Keratinocyte (primary cell): ENCODE results near the gene TACC2. TPM values are rescaled to one million over a fixed set of nuclear protein-coding genes. Genes with fewer than 3 reads are reported as not detected.

ENCODE experiments used
- DNase-seq: peaks from one replicate; pipeline ENCODE4 v3.0.0-alpha.2; 2011; ENCODE audit warnings: low read depth, missing footprints, low spot score
- FAIRE-seq: peaks from 2 replicates; lab custom pipeline; 2011; peaks lifted over from hg19 to GRCh38; lab: Jason Lieb, UNC
- H2AFZ ChIP-seq: 2 replicates; pipeline ENCODE4 v1.6.0; 2012; ENCODE audit warnings: low read length, control low read depth, inconsistent platforms; ENCODE audit not compliant: control insufficient read depth
- H3K27ac ChIP-seq: 2 replicates; pipeline ENCODE4 v1.5.1; 2011; ENCODE audit warnings: low read length; ENCODE audit not compliant: control insufficient read depth, insufficient read depth
- H3K27me3 ChIP-seq: 3 replicates; pipeline ENCODE4 v1.6.0; 2011; ENCODE audit warnings: low read length; ENCODE audit not compliant: control insufficient read depth, insufficient read depth; ENCODE audit errors: extremely low read depth
- H3K36me3 ChIP-seq, 2 experiments: 2 replicates in 1 of 2; 3 replicates in 1 of 2; pipeline ENCODE4 v1.5.1; 2011; ENCODE audit warnings: low read length in 2 of 2, mild to moderate bottlenecking in 1 of 2; ENCODE audit not compliant: control insufficient read depth in 2 of 2, insufficient read depth in 2 of 2; ENCODE audit errors: extremely low read depth in 1 of 2
- H3K4me1 ChIP-seq: 3 replicates; pipeline ENCODE4 v1.5.1; 2011; ENCODE audit warnings: low read length; ENCODE audit not compliant: control insufficient read depth, insufficient read depth; ENCODE audit errors: extremely low read depth
- H3K4me2 ChIP-seq: 3 replicates; pipeline ENCODE4 v1.6.0; 2011; ENCODE audit warnings: low read depth, low read length; ENCODE audit not compliant: control insufficient read depth, insufficient read depth; ENCODE audit errors: extremely low read depth
- H3K4me3 ChIP-seq, 3 experiments: fragments of 200-600 bp in 1 of 3; sonication (generic) in 1 of 3; 2 replicates in 2 of 3; 3 replicates in 1 of 3; pipeline ENCODE4 v1.5.1; 2011 to 2016; ENCODE audit warnings: low read length in 3 of 3, mild to moderate bottlenecking in 3 of 3, control low read depth in 2 of 3, inconsistent platforms in 1 of 3, low read depth in 1 of 3, mixed read lengths in 1 of 3, mixed run types in 1 of 3, moderate library complexity in 1 of 3; ENCODE audit not compliant: control insufficient read depth in 2 of 3, insufficient read depth in 2 of 3; ENCODE audit errors: extremely low read depth in 1 of 3
- H3K79me2 ChIP-seq: 2 replicates; pipeline ENCODE4 v1.6.0; 2012; ENCODE audit warnings: low read length; ENCODE audit not compliant: control insufficient read depth, insufficient read depth
- H3K9ac ChIP-seq: 3 replicates; pipeline ENCODE4 v1.6.0; 2011; ENCODE audit warnings: low read length; ENCODE audit not compliant: control insufficient read depth, insufficient read depth; ENCODE audit errors: extremely low read depth
- H3K9me1 ChIP-seq: 3 replicates; pipeline ENCODE4 v1.6.0; 2011; ENCODE audit warnings: low read length; ENCODE audit not compliant: control insufficient read depth, insufficient read depth; ENCODE audit errors: extremely low read depth
- H3K9me3 ChIP-seq: 2 replicates; pipeline ENCODE4 v1.5.1; 2012; ENCODE audit warnings: low read depth, low read length; ENCODE audit not compliant: control insufficient read depth
- H4K20me1 ChIP-seq: 3 replicates; pipeline ENCODE4 v1.6.0; 2011; ENCODE audit warnings: low read length; ENCODE audit not compliant: control insufficient read depth, insufficient read depth; ENCODE audit errors: extremely low read depth
- CTCF ChIP-seq, 3 experiments: IDR thresholded peaks in 1 of 3; conservative IDR thresholded peaks in 1 of 3; optimal IDR thresholded peaks in 1 of 3; 2 replicates in 2 of 3; 3 replicates in 1 of 3; pipeline versions ENCODE3 to v1.5.1; 2011; ENCODE audit warnings: low read length in 3 of 3, mild to moderate bottlenecking in 3 of 3, moderate library complexity in 2 of 3, control low read depth in 1 of 3, inconsistent platforms in 1 of 3; ENCODE audit not compliant: insufficient read depth in 2 of 3; ENCODE audit errors: extremely low read depth in 1 of 3
- EZH2 ChIP-seq: IDR thresholded peaks from one replicate; pipeline ENCODE4 v1.6.1; 2012; ENCODE audit warnings: inconsistent platforms, mild to moderate bottlenecking, low read length, moderate library complexity
- dilution Hi-C: fragments of 300-500 bp; cut with MboI; formaldehyde crosslinking; loops from one replicate; pipeline ENCODE4 v1.7.0; 2020; ENCODE audit warnings: low sequenced_read_pairs; ENCODE audit not compliant: extremely low pct_ligation_motif_present
- polyA plus RNA-seq, 5 experiments: library from polyadenylated mRNA; depleted of rRNA in 3 of 5; stranded (reverse) in 3 of 5; stranded (forward) in 1 of 5; unstranded in 1 of 5; fragments of >200 nt; gene quantifications; 1 replicate in 1 of 5; 2 replicates in 3 of 5; 3 replicates in 1 of 5; pipeline versions ENCODE4 v1.2.1 to v1.2.3, GENCODE V29; 2011 to 2012; ENCODE audit warnings: missing spikeins in 2 of 5, low read depth in 1 of 5, low replicate concordance in 1 of 5

The TACC2 gene
- polyA plus RNA-seq, 1 donor (not counting 4 experiments of a cell fraction or from before 2014, with no cell fraction given) = 12.8 TPM

- Histone ChIP-seq H3K4me3 (no peak overlapping the region), H3K27ac (no peak overlapping the region), H3K9ac (no peak overlapping the region), H4K20me1 (no peaks in the 10 kb centered on the region), H3K27me3 (no peaks in the 10 kb centered on the region), H3K9me3 (no peaks in the 10 kb centered on the region), H3K4me2 (no peak overlapping the region), H3K36me3 (peaks cover 5 to 7% of the 10 kb centered on the region in 2 experiments), H3K79me2 (no peaks in the 10 kb centered on the region), H3K9me1 (no peaks in the 10 kb centered on the region), H2AFZ (no peak overlapping the region), H3K4me1 (no peaks in the 10 kb centered on the region)
- FAIRE-seq = no peak
- dilution Hi-C loops = no loop called here
- TF ChIP-seq EZH2 (no peak), CTCF (optimal IDR thresholded peaks at IDR 0.05 in 1 of 3, IDR thresholded peaks at IDR 0.05 in 1 of 3, conservative IDR thresholded peaks at IDR 0.05 in 1 of 3; ENCODE audit: extremely low read depth in 1 of 3, insufficient read depth in 2 of 3, low read length in 3 of 3) (no peak)
- DNase-seq = no peak
Measured at GRCh38 chr10:122234416-122234815, 245.5 kb downstream of the TACC2 start.

- H4K20me1 ChIP-seq = no peaks in the 10 kb centered on the region
- H3K9me3 ChIP-seq = no peaks in the 10 kb centered on the region
- H3K27me3 ChIP-seq = no peaks in the 10 kb centered on the region
- H3K4me2 ChIP-seq = no peak overlapping the region
- no peak overlapping the region for H2AFZ ChIP-seq
- FAIRE-seq = no peak
- no peaks in the 10 kb centered on the region for H3K79me2 ChIP-seq
- H3K4me1 ChIP-seq = no peaks in the 10 kb centered on the region
- no peak overlapping the region for H3K27ac ChIP-seq
- H3K36me3 ChIP-seq = peaks cover 0 to 8% of the 10 kb centered on the region in 2 experiments
- H3K9ac ChIP-seq = no peak overlapping the region
- dilution Hi-C loops = no loop called here
- TF ChIP-seq CTCF (optimal IDR thresholded peaks at IDR 0.05 in 1 of 3, IDR thresholded peaks at IDR 0.05 in 1 of 3, conservative IDR thresholded peaks at IDR 0.05 in 1 of 3; ENCODE audit: extremely low read depth in 1 of 3, insufficient read depth in 2 of 3, low read length in 3 of 3) = no peak
- TF ChIP-seq EZH2 = no peak
- no peak for DNase-seq
- no peaks in the 10 kb centered on the region for H3K9me1 ChIP-seq
- H3K4me3 ChIP-seq = no peak overlapping the region
Measured at GRCh38 chr10:122236690-122237306, 247.8 kb downstream of the TACC2 start.
